ENCODE data around the gene DLG2. TPM values are rescaled to one million over a fixed set of nuclear protein-coding genes. Genes with fewer than 3 reads are reported as not detected.

DLG2 gene
- total and polyA plus RNA-seq, 2 donors = 3.4 to 42.4 TPM

DNA sequence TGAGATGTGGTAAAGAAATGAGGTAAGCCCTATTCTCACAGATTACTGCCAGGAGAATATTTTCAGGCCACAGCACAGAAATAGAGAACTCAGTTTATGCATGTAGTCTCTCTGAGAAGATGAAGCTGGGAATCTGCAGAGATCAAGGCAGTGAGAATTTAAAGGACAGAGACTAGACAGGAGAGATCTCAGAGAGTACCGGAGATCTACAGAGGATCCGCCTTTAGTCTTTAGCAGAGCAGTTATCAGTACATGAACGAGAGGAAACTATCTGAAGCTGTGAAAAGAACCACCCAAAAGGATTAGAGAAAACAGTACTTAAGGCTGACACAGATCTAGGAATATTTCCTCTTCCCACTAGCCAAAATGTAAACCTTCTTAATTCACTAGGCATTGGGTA lies 101.5 kb downstream of the DLG2 start:
- 50% methylated on average over 3 of the region's 3 CpGs for WGBS
- no peak overlapping the region for H3K27ac ChIP-seq (ENCODE audit: low read depth)
- DNase-seq (ENCODE audit: extremely low spot score) = no peak
- no peaks in the 10 kb centered on the region for H3K4me1 ChIP-seq (ENCODE audit: insufficient read depth)
- H3K36me3 ChIP-seq (ENCODE audit: insufficient read depth) = no peaks in the 10 kb centered on the region
- no peak overlapping the region for H3K4me3 ChIP-seq (ENCODE audit: low read depth, low read length)

- DNase-seq (ENCODE audit: extremely low spot score) = no peak
- Histone ChIP-seq H3K4me1 (ENCODE audit: insufficient read depth) (no peaks in the 10 kb centered on the region), H3K4me3 (ENCODE audit: low read depth, low read length) (no peak overlapping the region), H3K27ac (ENCODE audit: low read depth) (no peak overlapping the region), H3K36me3 (ENCODE audit: insufficient read depth) (no peaks in the 10 kb centered on the region)
Observed at GRCh38 chr11:85517272-85517671, 109.9 kb downstream of the DLG2 start.

GRCh38 chr11:85495918-85496317 lies 131.2 kb downstream of the DLG2 start:
- no peak for DNase-seq (ENCODE audit: extremely low spot score)
- 96% methylated on average over 5 of the region's 5 CpGs for WGBS

DNA sequence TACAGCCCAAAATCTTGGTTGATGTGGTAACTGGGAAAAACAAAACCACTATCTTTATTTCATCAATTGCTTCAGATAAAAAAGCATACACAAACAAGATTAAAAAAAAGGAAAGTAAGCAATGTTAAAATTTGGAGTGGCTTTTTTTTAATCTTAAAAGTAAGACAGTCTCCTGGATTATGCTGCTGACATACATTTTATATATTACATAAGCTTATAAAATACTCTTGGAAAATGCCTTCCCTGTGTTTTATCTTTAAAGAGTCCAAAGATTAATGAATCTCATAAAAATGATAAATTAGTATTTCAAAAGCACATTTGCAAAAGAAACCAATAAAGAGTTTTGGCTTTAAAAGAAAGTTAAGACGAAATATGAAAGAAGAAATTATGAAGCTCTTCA lies 132.7 kb downstream of the DLG2 start:
- H3K27ac ChIP-seq (ENCODE audit: low read depth) = no peak overlapping the region

More at GRCh38 chr11:85495918-85496317, 131.2 kb downstream of the DLG2 start:
- Histone ChIP-seq H3K36me3 (ENCODE audit: insufficient read depth) (no peaks in the 10 kb centered on the region), H3K27ac (ENCODE audit: low read depth) (no peak overlapping the region), H3K4me1 (ENCODE audit: insufficient read depth) (no peaks in the 10 kb centered on the region), H3K4me3 (ENCODE audit: low read depth, low read length) (no peak overlapping the region)

GRCh38 chr11:85485902-85486301 lies 141.2 kb downstream of the DLG2 start:
- Histone ChIP-seq H3K27ac (ENCODE audit: low read depth) (no peak overlapping the region), H3K4me1 (ENCODE audit: insufficient read depth) (no peaks in the 10 kb centered on the region), H3K4me3 (ENCODE audit: low read depth, low read length) (no peak overlapping the region), H3K36me3 (ENCODE audit: insufficient read depth) (no peaks in the 10 kb centered on the region)
- 69% methylated on average over 2 of the region's 2 CpGs for WGBS
- DNase-seq (ENCODE audit: extremely low spot score) = no peak

More for the DNA sequence above, 132.7 kb downstream of the DLG2 start:
- Histone ChIP-seq H3K4me3 (ENCODE audit: low read depth, low read length) (no peak overlapping the region), H3K4me1 (ENCODE audit: insufficient read depth) (no peaks in the 10 kb centered on the region), H3K36me3 (ENCODE audit: insufficient read depth) (no peaks in the 10 kb centered on the region)
- DNase-seq (ENCODE audit: extremely low spot score) = no peak
- 21% methylated on average over 1 of the region's 1 CpG for WGBS

DNA sequence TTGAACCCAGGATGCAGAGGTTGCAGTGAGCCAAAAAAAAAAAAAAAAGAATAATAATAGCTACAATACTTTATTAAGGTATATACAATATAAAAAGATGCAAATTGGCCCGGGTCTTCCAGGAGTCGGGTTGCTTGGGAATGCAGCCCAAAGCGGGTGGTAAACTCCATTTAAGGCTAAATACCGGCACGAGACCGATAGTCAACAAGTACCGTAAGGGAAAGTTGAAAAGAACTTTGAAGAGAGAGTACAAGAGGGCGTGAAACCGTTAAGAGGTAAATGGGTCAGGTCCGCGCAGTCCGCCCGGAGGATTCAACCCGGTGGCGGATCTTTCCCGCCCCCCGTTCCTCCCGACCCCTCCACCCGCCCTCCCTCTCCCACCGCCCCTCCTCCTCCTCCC lies 143.3 kb downstream of the DLG2 start:
- Histone ChIP-seq H3K36me3 (ENCODE audit: insufficient read depth) (no peaks in the 10 kb centered on the region), H3K4me1 (ENCODE audit: insufficient read depth) (no peaks in the 10 kb centered on the region), H3K27ac (ENCODE audit: low read depth) (no peak overlapping the region), H3K4me3 (ENCODE audit: low read depth, low read length) (no peak overlapping the region)
- 96% methylated on average over 20 of the region's 20 CpGs for WGBS
- DNase-seq (ENCODE audit: extremely low spot score) = no peak

- Histone ChIP-seq H3K4me3 (ENCODE audit: low read depth, low read length) (no peak overlapping the region), H3K27ac (ENCODE audit: low read depth) (no peak overlapping the region), H3K36me3 (ENCODE audit: insufficient read depth) (no peaks in the 10 kb centered on the region), H3K4me1 (ENCODE audit: insufficient read depth) (no peaks in the 10 kb centered on the region)
- 94% methylated on average over 1 of the region's 1 CpG for WGBS
- no peak for DNase-seq (ENCODE audit: extremely low spot score)
Observed at GRCh38 chr11:85481862-85482261, 145.3 kb downstream of the DLG2 start.

DNA sequence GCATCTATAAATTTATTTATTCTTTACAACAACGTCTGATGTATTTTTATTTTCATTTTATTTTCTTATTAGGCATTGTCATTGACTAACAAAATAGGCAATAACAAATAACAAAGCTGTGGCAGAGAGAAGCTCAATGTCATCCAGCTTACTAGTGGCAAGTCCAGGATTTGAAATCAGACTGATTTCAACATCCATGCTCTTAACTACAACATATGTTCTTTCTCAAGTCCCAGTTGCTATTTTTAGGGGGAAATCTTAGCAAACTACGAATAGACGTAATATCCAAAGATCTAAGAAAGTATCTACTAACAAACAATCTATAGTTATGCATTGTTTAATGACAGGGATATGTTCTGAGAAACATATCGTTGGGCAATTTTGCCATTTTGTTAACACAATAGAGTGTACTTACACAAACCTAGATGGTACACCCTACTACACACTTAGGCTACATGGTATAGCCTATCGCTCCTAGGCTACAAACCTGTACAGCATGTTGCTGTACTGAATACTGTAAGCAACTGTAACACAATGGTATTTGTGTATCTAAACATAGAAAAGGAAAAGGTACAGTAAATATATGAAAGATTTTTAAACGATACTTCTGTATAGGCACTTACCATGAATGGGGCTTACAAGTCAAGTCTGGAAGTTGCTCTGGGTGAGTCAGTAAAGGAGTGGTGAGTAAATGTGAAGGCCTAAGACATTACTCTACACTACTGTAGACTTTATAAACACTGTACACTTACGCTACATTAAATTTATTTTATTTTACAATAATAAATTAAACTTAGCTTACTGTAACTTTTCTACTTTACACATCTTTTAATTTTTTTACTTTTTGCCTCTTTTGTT lies 151.3 kb downstream of the DLG2 start:
- Histone ChIP-seq H3K4me1 (ENCODE audit: insufficient read depth) (no peaks in the 10 kb centered on the region), H3K27ac (ENCODE audit: low read depth) (no peak overlapping the region), H3K36me3 (ENCODE audit: insufficient read depth) (no peaks in the 10 kb centered on the region), H3K4me3 (ENCODE audit: low read depth, low read length) (no peak overlapping the region)
- no peak for DNase-seq (ENCODE audit: extremely low spot score)
- WGBS = 60% methylated on average over 7 of the region's 7 CpGs

DNA sequence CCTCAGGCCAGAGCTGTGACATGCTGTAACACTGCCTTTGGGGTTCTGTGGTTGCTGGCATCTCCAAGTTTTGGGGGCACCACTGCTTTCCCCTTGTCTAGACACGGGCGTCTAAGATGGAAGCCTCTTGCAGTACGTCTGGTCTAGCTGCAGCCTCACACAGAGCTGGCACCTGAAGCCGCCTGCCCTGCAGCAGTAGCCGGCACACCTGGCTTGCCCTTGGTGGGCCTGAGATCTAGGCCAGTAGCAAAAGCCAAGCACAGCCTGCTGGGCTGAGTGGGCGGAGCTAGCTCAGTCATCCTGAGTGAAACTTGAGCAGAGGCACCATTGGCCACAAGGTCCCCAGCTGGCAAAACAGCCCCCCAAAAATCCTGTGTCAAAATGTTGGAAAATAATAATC lies 154.2 kb downstream of the DLG2 start:
- no peaks in the 10 kb centered on the region for H3K4me1 ChIP-seq (ENCODE audit: insufficient read depth)
- WGBS = 96% methylated on average over 6 of the region's 6 CpGs
- no peak overlapping the region for H3K4me3 ChIP-seq (ENCODE audit: low read depth, low read length)
- DNase-seq (ENCODE audit: extremely low spot score) = no peak
- no peaks in the 10 kb centered on the region for H3K36me3 ChIP-seq (ENCODE audit: insufficient read depth)
- H3K27ac ChIP-seq (ENCODE audit: low read depth) = no peak overlapping the region

DNA sequence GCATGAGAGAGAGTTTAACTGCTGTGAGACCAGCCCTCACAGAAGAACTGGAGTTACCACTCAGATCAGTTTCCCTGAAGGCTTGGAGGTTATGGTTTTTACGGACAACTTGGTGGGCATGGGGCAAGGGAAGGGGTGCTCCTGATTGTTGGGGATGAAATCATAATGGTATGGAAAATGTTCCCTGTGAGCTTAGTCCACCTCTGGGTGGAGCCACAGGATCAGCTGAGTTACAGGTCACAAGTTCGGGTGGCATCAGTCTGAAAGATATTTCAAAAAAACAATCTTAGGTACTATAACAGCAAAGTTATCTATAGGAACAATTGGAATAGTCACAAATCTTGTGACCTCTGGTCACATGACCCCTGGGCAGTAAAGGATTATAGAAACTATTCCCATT lies 162.9 kb downstream of the DLG2 start:
- H3K27ac ChIP-seq (ENCODE audit: low read depth) = no peak overlapping the region
- no peak for DNase-seq (ENCODE audit: extremely low spot score)
- no peaks in the 10 kb centered on the region for H3K4me1 ChIP-seq (ENCODE audit: insufficient read depth)
- no peaks in the 10 kb centered on the region for H3K36me3 ChIP-seq (ENCODE audit: insufficient read depth)
- 83% methylated on average over 2 of the region's 2 CpGs for WGBS
- H3K4me3 ChIP-seq (ENCODE audit: low read depth, low read length) = no peak overlapping the region

DNA sequence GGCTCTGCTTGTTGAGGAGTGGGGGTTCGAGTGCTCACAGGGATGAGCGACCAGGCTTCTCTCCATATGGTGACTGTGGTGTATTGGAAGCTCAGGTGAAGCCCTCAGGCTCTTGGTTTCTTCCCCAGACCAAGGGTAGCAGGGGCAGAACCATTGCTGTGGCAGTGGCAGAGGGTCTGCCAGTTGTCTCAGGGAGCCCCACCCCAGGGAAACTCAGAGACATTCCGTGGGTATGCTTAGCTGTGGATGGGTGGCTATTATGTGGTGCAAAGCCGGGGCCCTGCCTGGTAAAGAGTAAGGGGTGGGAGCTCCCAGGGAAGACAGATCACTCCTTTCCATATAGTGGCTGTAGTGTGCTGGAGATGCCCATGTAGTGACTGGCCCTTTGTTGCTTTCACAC lies 167.8 kb downstream of the DLG2 start:
- H3K4me3 ChIP-seq (ENCODE audit: low read depth, low read length) = no peak overlapping the region
- H3K36me3 ChIP-seq (ENCODE audit: insufficient read depth) = no peaks in the 10 kb centered on the region
- DNase-seq (ENCODE audit: extremely low spot score) = no peak
- H3K27ac ChIP-seq (ENCODE audit: low read depth) = no peak overlapping the region
- 91% methylated on average over 4 of the region's 4 CpGs for WGBS
- H3K4me1 ChIP-seq (ENCODE audit: insufficient read depth) = no peaks in the 10 kb centered on the region

- Histone ChIP-seq H3K27ac (ENCODE audit: low read depth) (no peak overlapping the region), H3K4me1 (ENCODE audit: insufficient read depth) (no peaks in the 10 kb centered on the region)
- 55% methylated on average over 1 of the region's 1 CpG for WGBS
Observed at GRCh38 chr11:85444479-85444878, 182.7 kb downstream of the DLG2 start.

DNA sequence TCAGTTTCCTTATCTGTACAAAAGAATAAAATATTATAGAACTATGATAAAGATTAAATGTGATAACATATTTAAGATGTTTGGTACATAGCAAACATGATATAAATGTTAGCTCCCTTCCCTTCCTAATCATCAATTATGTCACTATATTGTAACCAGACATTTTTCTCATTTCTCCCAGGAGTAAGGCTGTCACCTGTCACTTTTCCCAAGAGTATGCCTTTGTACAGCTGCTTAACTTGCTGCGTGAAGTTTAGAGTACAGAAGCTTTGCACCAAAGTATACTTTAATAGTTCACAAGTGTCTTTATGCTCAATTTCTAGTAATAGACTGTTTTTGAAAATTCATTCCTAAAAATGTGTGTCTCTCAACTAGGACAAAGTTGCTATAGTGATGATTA lies 186.9 kb downstream of the DLG2 start:
- Histone ChIP-seq H3K36me3 (ENCODE audit: insufficient read depth) (no peaks in the 10 kb centered on the region), H3K4me3 (ENCODE audit: low read depth, low read length) (no peak overlapping the region), H3K27ac (ENCODE audit: low read depth) (no peak overlapping the region), H3K4me1 (ENCODE audit: insufficient read depth) (no peaks in the 10 kb centered on the region)
- WGBS = 91% methylated on average over 1 of the region's 1 CpG
- DNase-seq (ENCODE audit: extremely low spot score) = no peak

More at GRCh38 chr11:85444479-85444878, 182.7 kb downstream of the DLG2 start:
- Histone ChIP-seq H3K36me3 (ENCODE audit: insufficient read depth) (no peaks in the 10 kb centered on the region), H3K4me3 (ENCODE audit: low read depth, low read length) (no peak overlapping the region)
- DNase-seq (ENCODE audit: extremely low spot score) = no peak

- H3K27ac ChIP-seq (ENCODE audit: low read depth) = no peak overlapping the region
- DNase-seq (ENCODE audit: extremely low spot score) = no peak
- WGBS = 94% methylated on average over 1 of the region's 1 CpG
- H3K36me3 ChIP-seq (ENCODE audit: insufficient read depth) = no peaks in the 10 kb centered on the region
- no peaks in the 10 kb centered on the region for H3K4me1 ChIP-seq (ENCODE audit: insufficient read depth)
- no peak overlapping the region for H3K4me3 ChIP-seq (ENCODE audit: low read depth, low read length)
Observed at GRCh38 chr11:85438328-85438727, 188.8 kb downstream of the DLG2 start.
